GM19395 (cell line): ENCODE data around the gene TMEM181.
"Not testable (repeated sequence)": the region's sequence is repeated elsewhere in the genome, so short reads cannot be mapped to it uniquely, and the experiment has no call there.

ENCODE experiments used
- ATAC-seq: cut with Tn5 transposase; IDR thresholded peaks from one replicate; pipeline ENCODE4 v1.9.1; 2021; ENCODE audit warnings: mild to moderate bottlenecking, moderate library complexity; ENCODE audit not compliant: unreplicated experiment

The TMEM181 gene

GRCh38 chr6:158619922-158620801 is 60.3 kb downstream of the TMEM181 start:
- ATAC-seq, result no peak

GRCh38 chr6:158620963-158621693 is 61.2 kb downstream of the TMEM181 start:
- no peak for ATAC-seq

GRCh38 chr6:158621694-158622544 is 62.0 kb downstream of the TMEM181 start:
- no peak for ATAC-seq

DNA sequence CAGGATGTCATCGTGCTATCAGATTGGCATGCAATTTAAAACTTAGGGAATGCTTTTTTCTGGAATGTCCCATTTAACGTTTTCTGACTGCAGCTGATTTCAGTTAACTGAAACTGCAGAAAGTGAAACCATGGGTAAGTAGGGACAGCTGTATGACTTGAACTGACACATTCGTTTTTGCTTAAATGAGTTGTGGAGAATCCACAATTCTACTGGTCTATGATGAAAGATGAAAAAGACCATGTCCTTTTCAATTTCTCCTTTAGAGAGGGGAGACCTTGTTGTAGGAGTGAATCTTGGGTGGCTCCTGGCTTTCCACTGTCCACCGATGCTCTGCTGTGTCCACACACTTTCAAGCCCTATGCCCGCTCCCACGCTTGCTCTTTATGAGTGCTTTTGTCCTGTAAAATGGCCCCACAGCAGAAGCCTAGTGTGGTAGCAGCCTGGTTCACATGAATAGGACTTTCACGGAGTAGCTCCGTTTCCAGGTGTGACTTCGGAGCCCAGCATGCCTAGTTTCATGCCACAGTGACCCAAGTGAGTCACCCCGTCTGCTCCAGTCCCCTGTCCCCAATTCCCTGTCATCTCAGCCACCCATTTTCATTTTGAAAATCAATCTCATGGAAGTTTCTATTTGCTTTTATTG is 62.8 kb downstream of the TMEM181 start:
- ATAC-seq, result no peak

DNA sequence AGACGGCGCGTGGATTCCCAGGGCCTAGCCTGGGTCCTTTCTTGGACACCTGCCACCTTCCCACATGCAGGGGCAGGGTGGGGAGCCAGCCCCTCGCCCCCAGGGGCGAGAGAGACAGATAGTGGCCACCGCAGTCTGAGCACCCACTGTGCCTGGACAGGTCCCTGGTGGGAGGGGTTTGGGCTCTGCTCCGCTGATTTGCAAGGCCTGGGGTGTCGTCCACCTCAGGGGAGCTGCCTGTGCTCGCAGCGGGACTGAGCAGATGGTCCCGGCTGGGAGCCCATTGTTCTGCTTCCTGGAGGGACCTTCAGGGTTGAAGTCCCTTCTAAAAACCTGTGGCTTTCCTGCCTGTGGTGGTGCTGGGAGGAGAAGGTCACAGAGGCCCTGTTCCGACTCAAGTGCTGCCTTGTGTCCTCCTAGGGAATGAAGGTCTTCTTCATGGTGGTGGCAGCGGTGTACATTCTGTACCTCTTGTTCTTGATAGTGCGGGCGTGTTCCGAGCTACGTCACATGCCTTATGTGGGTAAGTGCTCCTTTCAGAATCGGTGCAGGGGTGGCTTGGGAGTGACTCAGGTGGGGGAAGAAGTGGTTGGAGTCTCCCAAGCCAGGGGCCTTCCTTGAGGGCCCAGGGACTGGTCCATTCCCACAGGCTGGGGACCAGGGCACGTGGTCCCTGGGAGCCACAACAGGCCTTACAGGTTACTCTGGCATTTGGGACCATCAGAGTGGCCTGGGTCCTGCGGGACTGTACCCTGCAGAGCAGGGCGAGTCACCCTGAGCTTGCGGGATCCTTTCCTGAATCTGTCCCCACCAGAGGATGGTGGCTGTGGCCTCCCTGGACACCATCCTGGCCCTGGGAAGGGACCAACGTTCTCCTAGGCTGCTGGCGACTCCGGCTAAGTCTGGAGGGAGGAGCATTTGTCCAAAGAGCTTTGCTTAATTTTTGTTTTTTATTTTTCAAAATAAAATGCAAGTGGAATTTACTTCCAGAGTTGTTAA is 65.1 kb downstream of the TMEM181 start:
- no peak for ATAC-seq

GRCh38 chr6:158625881-158626305 is 66.0 kb downstream of the TMEM181 start:
- no peak for ATAC-seq

DNA sequence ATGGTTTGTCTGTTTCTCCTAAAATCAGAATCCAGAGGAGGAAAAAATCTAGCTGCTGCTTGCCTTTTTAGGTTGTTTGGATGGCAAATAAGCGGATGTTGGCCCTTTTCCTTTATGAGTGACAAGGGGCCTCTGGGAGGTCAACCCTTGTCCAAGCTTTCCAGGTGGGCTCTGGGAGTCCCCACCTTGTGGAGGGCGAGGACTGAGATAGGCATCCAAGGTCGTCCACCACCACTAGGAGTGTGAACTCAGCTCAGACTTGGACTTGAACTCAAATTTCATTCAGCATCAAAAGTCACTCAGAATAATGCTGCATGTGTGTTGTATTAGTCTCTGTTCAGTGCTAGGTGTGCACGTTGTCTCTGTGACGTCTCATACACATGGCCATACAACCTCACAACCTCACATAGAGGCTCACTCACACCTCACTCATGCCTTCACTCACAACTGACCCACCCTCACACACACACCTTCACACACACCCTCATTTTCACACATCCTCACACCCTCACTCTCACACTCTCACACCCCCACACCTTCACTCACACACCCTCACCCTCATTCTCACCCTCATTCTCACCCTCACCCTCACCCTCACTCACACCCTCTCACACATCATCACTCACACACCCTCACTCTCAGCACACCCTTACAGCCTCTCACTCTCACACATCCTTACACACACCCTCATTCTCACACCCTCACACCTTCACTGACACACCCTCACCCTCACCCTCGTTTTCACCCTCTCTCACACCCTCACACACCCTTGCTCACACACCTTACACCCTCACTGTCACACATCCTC is 66.7 kb downstream of the TMEM181 start:
- ATAC-seq, result no peak

GRCh38 chr6:158627168-158627939 is 67.5 kb downstream of the TMEM181 start:
- no peak for ATAC-seq

- ATAC-seq, result no peak
Observed at GRCh38 chr6:158627940-158628211, 68.0 kb downstream of the TMEM181 start.

DNA sequence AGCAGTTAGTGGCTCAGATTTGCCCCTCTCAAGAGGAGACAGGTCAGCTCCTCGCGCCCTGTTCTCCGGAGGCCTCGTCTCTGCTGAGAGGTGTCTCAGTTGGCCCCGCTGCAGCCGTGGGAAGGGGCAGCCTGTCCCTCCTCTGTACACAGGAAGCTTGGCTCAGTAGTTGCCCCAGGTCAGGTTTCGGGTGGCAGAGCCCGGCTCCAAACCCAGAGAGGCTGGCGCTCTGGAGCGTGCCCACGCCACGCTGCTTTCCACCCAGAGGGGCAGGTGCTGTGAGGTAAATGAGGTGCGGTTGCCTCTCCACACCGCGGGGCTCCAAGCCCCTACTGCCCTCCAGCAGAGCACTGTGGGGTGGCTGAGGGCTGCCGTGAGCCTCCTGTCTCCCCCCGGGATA is 68.7 kb downstream of the TMEM181 start:
- ATAC-seq, result no peak

DNA sequence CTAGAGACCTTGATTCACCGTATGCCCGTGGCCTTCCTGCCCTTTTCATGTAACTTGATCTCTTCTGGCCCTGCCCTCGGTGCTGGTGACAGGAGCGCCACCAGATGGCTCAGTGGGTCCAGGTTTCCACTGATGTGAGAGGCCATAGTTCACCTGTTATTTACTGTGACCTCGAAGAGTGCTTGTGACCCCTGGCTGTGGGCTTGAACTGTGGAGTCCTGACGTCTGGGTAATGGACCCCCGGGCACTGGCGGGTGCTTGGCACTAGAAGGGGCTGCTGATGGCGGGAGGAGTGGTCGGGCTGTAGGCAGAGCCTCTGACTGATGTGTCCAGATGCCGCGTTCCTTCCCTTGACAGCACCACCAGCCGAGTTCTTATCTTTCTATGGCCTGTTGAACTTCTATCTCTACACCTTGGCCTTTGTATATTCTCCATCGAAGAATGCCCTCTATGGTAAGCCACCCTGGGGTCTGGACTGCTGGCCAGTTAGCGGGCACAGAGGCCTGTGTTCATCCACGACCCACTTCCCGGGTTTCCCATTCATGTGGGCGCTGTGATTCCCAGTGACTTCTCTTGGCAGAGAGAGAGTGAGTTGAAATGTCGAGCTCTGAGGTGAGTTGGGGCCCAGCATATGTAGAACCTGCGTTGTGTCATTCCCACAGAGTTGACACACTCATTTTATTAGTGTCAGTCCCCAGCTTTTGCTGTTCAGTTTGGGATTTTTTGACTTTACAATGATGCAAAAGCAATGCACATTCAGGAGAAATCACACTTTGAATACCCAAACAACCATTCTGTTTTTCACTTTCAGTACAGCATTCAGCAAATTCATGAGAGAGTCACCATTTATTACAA is 69.7 kb downstream of the TMEM181 start:
- ATAC-seq, result no peak

DNA sequence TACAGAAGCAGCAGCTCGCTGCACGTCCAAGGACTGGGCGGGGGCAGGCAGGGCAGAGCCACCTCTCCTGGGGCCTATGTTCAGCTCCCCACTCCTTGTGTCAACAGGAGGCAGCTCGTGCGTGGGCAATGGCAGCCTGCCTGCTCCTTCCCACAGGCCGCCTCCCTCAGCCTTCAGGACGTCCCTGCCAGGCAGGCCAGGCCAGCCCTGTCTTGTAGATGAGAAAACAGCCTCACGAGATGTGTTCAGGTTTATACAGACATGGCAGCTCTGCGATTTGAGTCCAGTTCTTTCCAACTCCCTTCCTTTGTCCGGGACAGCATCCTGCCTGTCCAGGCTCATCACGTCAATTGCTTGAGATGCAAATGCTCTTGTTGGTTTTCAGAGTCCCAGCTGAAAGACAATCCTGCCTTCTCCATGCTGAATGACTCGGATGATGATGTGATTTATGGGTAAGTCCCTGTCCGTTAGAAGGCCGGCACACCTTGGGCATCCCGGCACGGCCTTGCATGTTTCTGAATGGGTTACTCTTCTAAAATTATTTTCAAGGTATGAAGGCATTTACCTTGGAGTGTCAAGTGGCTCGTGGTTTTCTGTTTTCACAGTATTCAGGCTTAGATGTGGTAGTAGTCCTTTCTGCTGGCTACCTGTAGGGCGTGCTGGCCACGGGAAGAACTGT is 71.2 kb downstream of the TMEM181 start:
- no peak for ATAC-seq

DNA sequence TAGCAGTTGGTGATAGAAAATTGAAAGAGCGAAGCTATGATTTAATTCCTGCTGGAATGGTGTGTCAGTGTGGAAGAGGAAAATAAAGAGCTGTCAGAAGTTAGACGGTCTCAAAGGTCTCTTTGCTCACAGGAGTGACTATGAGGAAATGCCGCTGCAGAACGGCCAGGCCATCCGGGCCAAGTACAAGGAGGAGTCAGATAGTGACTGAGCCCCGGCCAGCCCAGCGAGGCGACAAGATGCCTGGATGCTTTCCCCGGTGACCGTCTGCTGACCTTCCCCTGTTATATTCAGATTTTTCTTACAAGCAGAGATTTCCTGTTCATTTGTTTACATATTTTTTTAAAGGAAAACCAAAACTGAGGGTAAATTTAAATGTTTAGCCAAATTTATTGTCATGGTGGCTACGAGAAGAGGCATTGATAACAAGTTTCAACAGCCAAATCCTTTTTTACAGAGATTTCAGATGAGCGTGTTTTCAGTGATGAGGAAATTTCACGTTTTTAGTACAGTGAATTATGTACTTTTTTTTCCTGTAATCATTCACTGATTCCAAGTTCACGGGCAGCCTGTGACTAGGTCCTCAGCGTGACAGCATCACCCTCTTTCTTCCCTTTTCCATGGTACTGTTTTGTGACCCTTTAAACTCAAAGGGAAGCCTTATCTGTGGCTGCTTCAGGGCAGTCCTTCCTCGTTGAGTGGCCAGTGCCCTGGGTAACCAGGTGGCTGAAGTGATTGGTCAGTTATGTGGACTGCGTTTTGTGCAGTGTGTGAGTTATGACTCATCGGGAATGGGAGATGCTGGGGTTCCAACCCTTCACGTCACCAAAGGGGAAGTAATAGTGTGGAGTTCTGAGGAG is 72.0 kb downstream of the TMEM181 start:
- ATAC-seq, result no peak

- not testable (repeated sequence) for ATAC-seq
Observed at GRCh38 chr6:158632538-158633119, 72.7 kb downstream of the TMEM181 start.

DNA sequence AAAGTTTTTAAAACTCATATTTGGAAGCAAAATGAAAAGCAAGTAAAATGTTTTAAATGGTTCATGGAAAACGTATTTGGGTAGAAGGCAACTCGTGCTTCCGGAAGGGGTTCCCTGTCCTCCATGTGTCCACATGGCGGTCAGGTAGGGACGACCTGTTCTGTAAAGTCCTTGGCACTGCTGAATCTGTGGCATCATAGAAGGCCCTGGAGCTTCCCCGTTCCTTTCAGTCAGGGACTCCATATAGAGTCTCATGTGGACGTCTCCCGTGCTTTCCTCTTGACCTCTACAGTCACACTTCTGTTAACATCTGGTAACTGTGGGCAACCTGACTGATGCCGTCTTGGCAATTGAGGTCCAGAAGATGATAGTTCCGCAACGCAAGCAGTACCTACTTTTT is 73.2 kb downstream of the TMEM181 start:
- ATAC-seq, result no peak
